Measurements from ENCODE around the gene SIGLEC7. TPM values are rescaled to one million over a fixed set of nuclear protein-coding genes. Genes with fewer than 3 reads are reported as not detected.

The SIGLEC7 gene
- total RNA-seq, 4 donors from 2014 or later = 0.54 to 1.0 TPM; not detected in 2

DNA sequence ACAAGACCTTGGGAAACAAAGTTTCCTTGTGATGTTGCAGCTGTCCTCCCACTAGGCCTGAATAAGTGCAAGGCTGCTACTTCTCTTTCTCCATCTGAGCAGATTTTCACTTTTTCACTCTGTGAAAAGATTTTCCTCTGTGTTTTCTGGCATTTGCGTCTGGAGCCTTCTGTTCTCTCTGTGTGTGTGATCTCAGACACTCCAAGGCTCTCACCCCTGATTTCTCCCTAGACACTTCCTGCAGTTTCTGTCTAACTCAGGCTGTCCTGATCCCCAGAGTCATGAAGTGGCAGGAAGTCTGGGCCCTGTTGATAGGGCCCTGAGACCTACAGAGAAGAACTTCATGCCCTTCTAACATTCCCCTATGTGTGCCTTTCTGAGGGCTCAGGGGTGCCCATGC, 37.2 kb downstream of the SIGLEC7 start:
- no peaks in the 10 kb centered on the region for H3K9me3 ChIP-seq
- WGBS, 2 donors = 21 to 38% methylated on average over 1 of the region's 1 CpG
- intact Hi-C loops (cut with DNase I) = no loop called here
- DNase-seq = no peak
- H3K4me3 ChIP-seq (replicated peaks in 1 of 3) = no peak overlapping the region
- H3K4me1 ChIP-seq = no peaks in the 10 kb centered on the region
- no peaks in the 10 kb centered on the region for H3K36me3 ChIP-seq
- H3K27me3 ChIP-seq = peaks cover 4% of the 10 kb centered on the region
- H3K27ac ChIP-seq = no peak overlapping the region
- TF ChIP-seq, protein P1, sequence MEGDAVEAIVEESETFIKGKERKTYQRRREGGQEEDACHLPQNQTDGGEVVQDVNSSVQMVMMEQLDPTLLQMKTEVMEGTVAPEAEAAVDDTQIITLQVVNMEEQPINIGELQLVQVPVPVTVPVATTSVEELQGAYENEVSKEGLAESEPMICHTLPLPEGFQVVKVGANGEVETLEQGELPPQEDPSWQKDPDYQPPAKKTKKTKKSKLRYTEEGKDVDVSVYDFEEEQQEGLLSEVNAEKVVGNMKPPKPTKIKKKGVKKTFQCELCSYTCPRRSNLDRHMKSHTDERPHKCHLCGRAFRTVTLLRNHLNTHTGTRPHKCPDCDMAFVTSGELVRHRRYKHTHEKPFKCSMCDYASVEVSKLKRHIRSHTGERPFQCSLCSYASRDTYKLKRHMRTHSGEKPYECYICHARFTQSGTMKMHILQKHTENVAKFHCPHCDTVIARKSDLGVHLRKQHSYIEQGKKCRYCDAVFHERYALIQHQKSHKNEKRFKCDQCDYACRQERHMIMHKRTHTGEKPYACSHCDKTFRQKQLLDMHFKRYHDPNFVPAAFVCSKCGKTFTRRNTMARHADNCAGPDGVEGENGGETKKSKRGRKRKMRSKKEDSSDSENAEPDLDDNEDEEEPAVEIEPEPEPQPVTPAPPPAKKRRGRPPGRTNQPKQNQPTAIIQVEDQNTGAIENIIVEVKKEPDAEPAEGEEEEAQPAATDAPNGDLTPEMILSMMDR (IDR thresholded peaks at IDR 0.05) = no peak
- no peak for TF ChIP-seq POLR2A (IDR thresholded peaks at IDR 0.05)

GRCh38 chr19:51181377-51181912, 39.3 kb downstream of the SIGLEC7 start:
- no peaks in the 10 kb centered on the region for H3K4me1 ChIP-seq
- H3K9me3 ChIP-seq = no peaks in the 10 kb centered on the region
- DNase-seq = no peak
- peaks cover 4% of the 10 kb centered on the region for H3K27me3 ChIP-seq
- no peak for TF ChIP-seq POLR2A (IDR thresholded peaks at IDR 0.05)
- TF ChIP-seq, protein P1 (IDR thresholded peaks at IDR 0.05) = no peak
- no peaks in the 10 kb centered on the region for H3K36me3 ChIP-seq
- no peak overlapping the region for H3K27ac ChIP-seq
- H3K4me3 ChIP-seq (replicated peaks in 1 of 3) = no peak overlapping the region
- 91 to 97% methylated on average over 15 to 25 of the region's 39 CpGs for WGBS, 2 donors
- intact Hi-C loops (cut with DNase I) = no loop called here

- Histone ChIP-seq H3K27ac (no peak overlapping the region), H3K36me3 (no peaks in the 10 kb centered on the region), H3K9me3 (no peaks in the 10 kb centered on the region), H3K4me3 (replicated peaks in 1 of 3) (no peak overlapping the region), H3K27me3 (peaks cover 4% of the 10 kb centered on the region), H3K4me1 (no peaks in the 10 kb centered on the region)
- intact Hi-C loops (cut with DNase I) = no loop called here
- no peak for TF ChIP-seq POLR2A (IDR thresholded peaks at IDR 0.05)
- TF ChIP-seq, protein P1 (IDR thresholded peaks at IDR 0.05) = no peak
- 47 to 78% methylated on average over 27 to 30 of the region's 31 CpGs for WGBS, 2 donors
- peak; percentile 16 to 47 for DNase-seq
These were observed 39.9 kb downstream of the SIGLEC7 start for GRCh38 chr19:51181913-51182419.

DNA sequence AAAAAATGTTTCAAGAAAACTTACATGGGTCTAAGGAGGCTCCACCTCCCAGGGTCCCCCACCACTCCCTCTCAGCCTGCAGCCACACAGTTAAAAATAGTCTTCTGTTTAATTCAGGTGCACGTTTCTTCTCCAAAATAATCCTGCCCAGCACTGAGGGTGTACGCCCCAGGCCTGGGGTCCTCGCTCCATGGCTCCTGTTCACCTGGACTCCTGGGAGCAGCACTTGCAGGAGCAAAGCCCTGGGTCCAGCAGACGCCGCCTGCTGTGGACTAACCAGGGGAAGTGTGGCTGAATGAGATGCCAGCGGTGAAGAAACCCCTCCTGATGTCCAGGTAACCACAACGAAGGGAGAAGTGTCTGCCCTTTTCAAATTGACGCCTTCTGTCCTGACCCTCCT, 41.5 kb downstream of the SIGLEC7 start:
- intact Hi-C loops (cut with DNase I) = no loop called here
- no peak for TF ChIP-seq POLR2A (IDR thresholded peaks at IDR 0.05)
- TF ChIP-seq, protein P1 (IDR thresholded peaks at IDR 0.05) = no peak

DNA sequence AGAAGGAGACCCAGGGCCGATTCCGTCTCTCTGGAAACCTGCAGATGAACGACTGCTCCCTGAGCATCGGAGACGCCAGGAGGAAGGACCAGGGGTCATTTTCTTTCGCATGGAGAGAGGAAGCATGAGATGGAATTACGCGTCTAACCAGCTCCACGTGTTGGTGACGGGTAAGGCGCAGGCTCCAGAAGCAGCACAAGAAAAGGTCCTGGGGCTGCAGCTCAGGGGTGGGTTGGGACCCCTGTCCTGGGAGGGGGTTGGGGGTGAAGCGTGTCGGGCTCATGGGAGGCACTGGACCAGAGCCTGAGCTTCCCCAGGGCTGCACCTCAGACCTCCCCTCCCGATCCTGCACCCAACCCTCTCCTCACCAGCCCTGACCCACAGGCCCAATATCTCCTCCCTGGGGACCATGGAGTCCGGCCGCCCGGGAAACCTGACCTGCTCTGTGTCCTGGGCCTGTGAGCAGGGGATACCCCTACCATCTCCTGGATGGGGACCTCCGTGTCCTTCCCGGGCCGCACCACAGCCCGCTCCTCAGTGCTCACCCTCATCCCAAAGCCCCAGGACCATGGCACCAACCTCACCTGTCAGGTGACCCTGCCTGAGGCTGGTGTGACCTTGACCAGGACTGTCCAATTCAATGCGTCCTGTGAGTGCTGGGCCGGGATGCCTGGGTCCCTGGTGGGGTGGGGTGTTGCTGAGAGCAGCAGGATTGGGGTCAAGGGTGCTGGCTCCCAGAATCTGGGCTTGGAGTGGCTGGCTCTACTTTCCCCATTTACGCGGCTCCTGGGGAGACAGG, 43.2 kb downstream of the SIGLEC7 start:
- DNase-seq = no peak
- Histone ChIP-seq H3K27me3 (peaks cover 4% of the 10 kb centered on the region), H3K4me3 (replicated peaks in 1 of 3) (no peak overlapping the region), H3K36me3 (no peaks in the 10 kb centered on the region), H3K4me1 (no peaks in the 10 kb centered on the region), H3K9me3 (no peaks in the 10 kb centered on the region), H3K27ac (no peak overlapping the region)
- no peak for TF ChIP-seq POLR2A (IDR thresholded peaks at IDR 0.05)
- TF ChIP-seq, protein P1 (IDR thresholded peaks at IDR 0.05) = no peak
- 87 to 89% methylated on average over 19 to 24 of the region's 25 CpGs for WGBS, 2 donors
- intact Hi-C loops (cut with DNase I) = no loop called here

More for the DNA sequence above, 41.5 kb downstream of the SIGLEC7 start:
- H3K4me3 ChIP-seq (replicated peaks in 1 of 3) = no peak overlapping the region
- no peak overlapping the region for H3K27ac ChIP-seq
- H3K36me3 ChIP-seq = no peaks in the 10 kb centered on the region
- DNase-seq = no peak
- H3K9me3 ChIP-seq = no peaks in the 10 kb centered on the region
- H3K4me1 ChIP-seq = no peaks in the 10 kb centered on the region
- WGBS, 2 donors = 77 to 86% methylated on average over 5 to 8 of the region's 8 CpGs
- H3K27me3 ChIP-seq = peaks cover 4% of the 10 kb centered on the region

All from thyroid gland (tissue), 4 donors.